HepG2 (cell line): ENCODE results near the gene MAPK8IP3. TPM values are rescaled to one million over a fixed set of nuclear protein-coding genes. Genes with fewer than 3 reads are reported as not detected.
A peak's percentile ranks its signal among the peaks of the same experiment; 100 is the strongest.

Experiments used
- CENPT ChIP-seq: sonication (generic); formaldehyde crosslinking; IDR thresholded peaks from 2 replicates; pipeline ENCODE4 v1.8.0; 2022; ENCODE audit warnings: low read depth, mild to moderate bottlenecking, moderate library complexity, missing genetic modification reagents
- FOXC1 ChIP-seq: sonication (generic); formaldehyde crosslinking; IDR thresholded peaks from 2 replicates; pipeline ENCODE4 v1.8.0; 2022; ENCODE audit warnings: mild to moderate bottlenecking, missing genetic modification reagents, borderline replicate concordance
- HNRNPLL ChIP-seq: fragments of 200-400 bp; formaldehyde crosslinking; IDR thresholded peaks from 2 replicates; pipeline ENCODE4 v1.6.1; 2017; ENCODE audit warnings: mild to moderate bottlenecking, low read depth, low read length; ENCODE audit not compliant: poor library complexity, severe bottlenecking
- IRF2 ChIP-seq: IDR thresholded peaks from 2 replicates; pipeline ENCODE4 v1.6.1; 2018; ENCODE audit warnings: missing genetic modification reagents, missing compliant biosample characterization
- LCORL ChIP-seq, 2 experiments: fragments of 450-650 bp in 1 of 2; sonication (generic) in 1 of 2; formaldehyde crosslinking in 1 of 2; IDR thresholded peaks; 2 replicates each; pipeline versions ENCODE4 v1.5.0 to v1.6.1; 2017 to 2020; ENCODE audit warnings: antibody characterized with exemption in 1 of 2, missing genetic modification reagents in 1 of 2
- SPEN ChIP-seq: sonication (generic); formaldehyde crosslinking; IDR thresholded peaks from 2 replicates; pipeline ENCODE4 v1.5.1; 2020; ENCODE audit warnings: low read depth, mild to moderate bottlenecking, missing genetic modification reagents
- ZBTB20 ChIP-seq: sonication (generic); formaldehyde crosslinking; IDR thresholded peaks from 2 replicates; pipeline ENCODE4 v1.8.1; 2023; ENCODE audit warnings: missing genetic modification reagents, low read depth, mild to moderate bottlenecking, borderline replicate concordance
- ZBTB8A ChIP-seq: sonication (generic); formaldehyde crosslinking; IDR thresholded peaks from 2 replicates; pipeline ENCODE4 v1.4.0; 2020; ENCODE audit warnings: mild to moderate bottlenecking, low read depth, missing genetic modification reagents, borderline replicate concordance
- ZFP36L2 ChIP-seq: sonication (generic); formaldehyde crosslinking; IDR thresholded peaks from 2 replicates; pipeline ENCODE4 v1.4.0; 2020; ENCODE audit warnings: missing genetic modification reagents
- ZFP37 ChIP-seq: sonication (generic); formaldehyde crosslinking; IDR thresholded peaks from 2 replicates; pipeline ENCODE4 v1.4.0; 2020; ENCODE audit warnings: missing genetic modification reagents, borderline replicate concordance
- ZMYM2 ChIP-seq: sonication (generic); formaldehyde crosslinking; IDR thresholded peaks from 2 replicates; pipeline ENCODE4 v1.8.0; 2022; ENCODE audit warnings: mild to moderate bottlenecking, missing genetic modification reagents
- ZNF235 ChIP-seq: sonication (generic); formaldehyde crosslinking; IDR thresholded peaks from 2 replicates; pipeline ENCODE4 v1.8.1; 2023; ENCODE audit warnings: mild to moderate bottlenecking, missing genetic modification reagents, borderline replicate concordance
- ZNF263 ChIP-seq: sonication (generic); formaldehyde crosslinking; IDR thresholded peaks from 2 replicates; pipeline ENCODE4 v1.4.0; 2020; ENCODE audit warnings: missing genetic modification reagents
- ZNF451 ChIP-seq: sonication (generic); formaldehyde crosslinking; IDR thresholded peaks from 2 replicates; pipeline ENCODE4 v1.5.0; 2020; ENCODE audit warnings: mild to moderate bottlenecking, missing genetic modification reagents
- ZSCAN22 ChIP-seq: sonication (generic); formaldehyde crosslinking; IDR thresholded peaks from 2 replicates; pipeline ENCODE4 v1.4.0; 2020; ENCODE audit warnings: mild to moderate bottlenecking, missing genetic modification reagents
- polyA plus RNA-seq, 8 experiments: library from polyadenylated mRNA; depleted of rRNA in 3 of 8; stranded (reverse) in 7 of 8; unstranded in 1 of 8; fragments of >200 nt; fragmentation: Illumina TruSeq in 4 of 8; extraction: Trizol in 4 of 8; gene quantifications; 2 replicates each; pipeline versions ENCODE4 v1.2.1 to v1.2.3, GENCODE V29; 2011 to 2016; ENCODE audit warnings: low read depth in 4 of 8, missing spikeins in 1 of 8, mixed read lengths in 1 of 8; ENCODE audit not compliant: insufficient read depth in 1 of 8
- total RNA-seq, 5 experiments: library from RNA; depleted of rRNA; stranded (reverse); fragments of >200 nt; fragmentation: Illumina TruSeq; extraction: Trizol; gene quantifications; 2 replicates each; pipeline ENCODE4 v1.2.3, GENCODE V29; 2016; ENCODE audit warnings: low read depth in 1 of 5
- TF ChIP-seq, protein P1 (sequence below): sonication (generic); formaldehyde crosslinking; IDR thresholded peaks from 2 replicates; pipeline ENCODE4 v1.4.0; 2020; ENCODE audit warnings: mild to moderate bottlenecking, missing genetic modification reagents
- TF ChIP-seq, protein P2 (sequence below): IDR thresholded peaks from 2 replicates; pipeline ENCODE4 v1.6.1; 2018; ENCODE audit warnings: missing genetic modification reagents, mild to moderate bottlenecking, missing compliant biosample characterization
- TF ChIP-seq, protein P3 (sequence below): IDR thresholded peaks from 2 replicates; pipeline ENCODE4 v1.6.1; 2016; ENCODE audit warnings: low read depth, borderline replicate concordance
- TF ChIP-seq, protein P4 (sequence below): sonication (generic); formaldehyde crosslinking; IDR thresholded peaks from 2 replicates; pipeline ENCODE4 v1.5.0; 2020; ENCODE audit warnings: mild to moderate bottlenecking, missing genetic modification reagents
- TF ChIP-seq, protein P5 (sequence below): sonication (generic); formaldehyde crosslinking; IDR thresholded peaks from 2 replicates; pipeline ENCODE4 v1.5.0; 2020; ENCODE audit warnings: mild to moderate bottlenecking, missing genetic modification reagents
- TF ChIP-seq, protein P6 (sequence below): sonication (generic); formaldehyde crosslinking; IDR thresholded peaks from 2 replicates; pipeline ENCODE4 v1.5.0; 2020; ENCODE audit warnings: missing genetic modification reagents, mild to moderate bottlenecking, borderline replicate concordance

The MAPK8IP3 gene
- total and polyA plus RNA-seq, 2 of the 13 experiments (the other 11 are each of a cell fraction or from before 2014, with no cell fraction given): 25.1 to 41.7 TPM

DNA sequence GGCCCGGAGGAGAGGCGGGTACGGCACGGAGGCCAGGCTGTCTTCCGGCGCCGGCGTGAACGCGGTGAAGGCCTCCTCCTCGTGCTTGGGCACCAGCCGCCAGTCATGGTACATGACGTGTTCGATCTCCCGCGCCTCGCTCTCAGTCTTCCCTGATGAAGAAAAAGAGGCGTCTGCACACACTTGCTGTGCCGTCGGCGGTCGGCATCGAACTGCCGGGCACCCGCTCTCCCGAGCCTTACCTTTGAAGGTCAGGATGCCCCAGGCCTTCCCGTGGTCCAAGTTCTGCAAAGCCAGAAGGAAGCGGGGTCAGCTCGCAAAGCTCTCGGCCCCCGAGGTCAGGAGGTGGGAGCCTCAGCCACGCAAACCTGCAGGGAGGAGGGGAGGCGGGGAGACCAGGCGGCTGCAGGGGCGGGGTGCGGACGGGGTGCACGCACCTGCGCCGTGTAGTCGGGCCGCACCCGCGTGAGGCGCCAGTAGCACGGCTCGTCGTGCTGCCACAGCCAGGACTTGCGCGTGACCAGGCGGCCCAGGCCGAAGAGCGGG is 66.4 kb downstream of the MAPK8IP3 start, which contains the start of gene EME2 (continued):
- TF ChIP-seq, protein P1, sequence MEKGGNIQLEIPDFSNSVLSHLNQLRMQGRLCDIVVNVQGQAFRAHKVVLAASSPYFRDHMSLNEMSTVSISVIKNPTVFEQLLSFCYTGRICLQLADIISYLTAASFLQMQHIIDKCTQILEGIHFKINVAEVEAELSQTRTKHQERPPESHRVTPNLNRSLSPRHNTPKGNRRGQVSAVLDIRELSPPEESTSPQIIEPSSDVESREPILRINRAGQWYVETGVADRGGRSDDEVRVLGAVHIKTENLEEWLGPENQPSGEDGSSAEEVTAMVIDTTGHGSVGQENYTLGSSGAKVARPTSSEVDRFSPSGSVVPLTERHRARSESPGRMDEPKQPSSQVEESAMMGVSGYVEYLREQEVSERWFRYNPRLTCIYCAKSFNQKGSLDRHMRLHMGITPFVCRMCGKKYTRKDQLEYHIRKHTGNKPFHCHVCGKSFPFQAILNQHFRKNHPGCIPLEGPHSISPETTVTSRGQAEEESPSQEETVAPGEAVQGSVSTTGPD (CRISPR knock-in tag): no peak
- TF ChIP-seq, protein P2, sequence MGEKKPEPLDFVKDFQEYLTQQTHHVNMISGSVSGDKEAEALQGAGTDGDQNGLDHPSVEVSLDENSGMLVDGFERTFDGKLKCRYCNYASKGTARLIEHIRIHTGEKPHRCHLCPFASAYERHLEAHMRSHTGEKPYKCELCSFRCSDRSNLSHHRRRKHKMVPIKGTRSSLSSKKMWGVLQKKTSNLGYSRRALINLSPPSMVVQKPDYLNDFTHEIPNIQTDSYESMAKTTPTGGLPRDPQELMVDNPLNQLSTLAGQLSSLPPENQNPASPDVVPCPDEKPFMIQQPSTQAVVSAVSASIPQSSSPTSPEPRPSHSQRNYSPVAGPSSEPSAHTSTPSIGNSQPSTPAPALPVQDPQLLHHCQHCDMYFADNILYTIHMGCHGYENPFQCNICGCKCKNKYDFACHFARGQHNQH: no peak
- TF ChIP-seq ZBTB20 (no peak), FOXC1 (CRISPR knock-in tag) (no peak), ZMYM2 (CRISPR knock-in tag) (no peak), HNRNPLL (peak; percentile 19), CENPT (CRISPR knock-in tag) (no peak), ZNF235 (no peak), ZFP36L2 (CRISPR knock-in tag) (no peak), IRF2 (CRISPR knock-in tag) (0 out of 2 replicates have a peak, but pooled peaks have one; percentile 11), ZNF263 (CRISPR knock-in tag) (no peak), ZSCAN22 (CRISPR knock-in tag) (no peak), ZFP37 (CRISPR knock-in tag) (no peak), ZBTB8A (CRISPR knock-in tag) (no peak), SPEN (CRISPR knock-in tag) (no peak), ZNF451 (CRISPR knock-in tag) (no peak), LCORL (IDR thresholded peaks at IDR 0.05) (no peak), LCORL (CRISPR knock-in tag; IDR thresholded peaks at IDR 0.05) (no peak)
- TF ChIP-seq, protein P3, sequence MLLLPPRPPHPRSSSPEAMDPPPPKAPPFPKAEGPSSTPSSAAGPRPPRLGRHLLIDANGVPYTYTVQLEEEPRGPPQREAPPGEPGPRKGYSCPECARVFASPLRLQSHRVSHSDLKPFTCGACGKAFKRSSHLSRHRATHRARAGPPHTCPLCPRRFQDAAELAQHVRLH (CRISPR knock-in tag): no peak
- TF ChIP-seq, protein P4, sequence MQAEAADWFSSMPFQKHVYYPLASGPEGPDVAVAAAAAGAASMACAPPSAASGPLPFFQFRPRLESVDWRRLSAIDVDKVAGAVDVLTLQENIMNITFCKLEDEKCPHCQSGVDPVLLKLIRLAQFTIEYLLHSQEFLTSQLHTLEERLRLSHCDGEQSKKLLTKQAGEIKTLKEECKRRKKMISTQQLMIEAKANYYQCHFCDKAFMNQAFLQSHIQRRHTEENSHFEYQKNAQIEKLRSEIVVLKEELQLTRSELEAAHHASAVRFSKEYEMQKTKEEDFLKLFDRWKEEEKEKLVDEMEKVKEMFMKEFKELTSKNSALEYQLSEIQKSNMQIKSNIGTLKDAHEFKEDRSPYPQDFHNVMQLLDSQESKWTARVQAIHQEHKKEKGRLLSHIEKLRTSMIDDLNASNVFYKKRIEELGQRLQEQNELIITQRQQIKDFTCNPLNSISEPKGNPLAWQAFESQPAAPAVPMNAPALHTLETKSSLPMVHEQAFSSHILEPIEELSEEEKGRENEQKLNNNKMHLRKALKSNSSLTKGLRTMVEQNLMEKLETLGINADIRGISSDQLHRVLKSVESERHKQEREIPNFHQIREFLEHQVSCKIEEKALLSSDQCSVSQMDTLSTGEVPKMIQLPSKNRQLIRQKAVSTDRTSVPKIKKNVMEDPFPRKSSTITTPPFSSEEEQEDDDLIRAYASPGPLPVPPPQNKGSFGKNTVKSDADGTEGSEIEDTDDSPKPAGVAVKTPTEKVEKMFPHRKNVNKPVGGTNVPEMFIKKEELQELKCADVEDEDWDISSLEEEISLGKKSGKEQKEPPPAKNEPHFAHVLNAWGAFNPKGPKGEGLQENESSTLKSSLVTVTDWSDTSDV (CRISPR knock-in tag): no peak
- TF ChIP-seq, protein P5, sequence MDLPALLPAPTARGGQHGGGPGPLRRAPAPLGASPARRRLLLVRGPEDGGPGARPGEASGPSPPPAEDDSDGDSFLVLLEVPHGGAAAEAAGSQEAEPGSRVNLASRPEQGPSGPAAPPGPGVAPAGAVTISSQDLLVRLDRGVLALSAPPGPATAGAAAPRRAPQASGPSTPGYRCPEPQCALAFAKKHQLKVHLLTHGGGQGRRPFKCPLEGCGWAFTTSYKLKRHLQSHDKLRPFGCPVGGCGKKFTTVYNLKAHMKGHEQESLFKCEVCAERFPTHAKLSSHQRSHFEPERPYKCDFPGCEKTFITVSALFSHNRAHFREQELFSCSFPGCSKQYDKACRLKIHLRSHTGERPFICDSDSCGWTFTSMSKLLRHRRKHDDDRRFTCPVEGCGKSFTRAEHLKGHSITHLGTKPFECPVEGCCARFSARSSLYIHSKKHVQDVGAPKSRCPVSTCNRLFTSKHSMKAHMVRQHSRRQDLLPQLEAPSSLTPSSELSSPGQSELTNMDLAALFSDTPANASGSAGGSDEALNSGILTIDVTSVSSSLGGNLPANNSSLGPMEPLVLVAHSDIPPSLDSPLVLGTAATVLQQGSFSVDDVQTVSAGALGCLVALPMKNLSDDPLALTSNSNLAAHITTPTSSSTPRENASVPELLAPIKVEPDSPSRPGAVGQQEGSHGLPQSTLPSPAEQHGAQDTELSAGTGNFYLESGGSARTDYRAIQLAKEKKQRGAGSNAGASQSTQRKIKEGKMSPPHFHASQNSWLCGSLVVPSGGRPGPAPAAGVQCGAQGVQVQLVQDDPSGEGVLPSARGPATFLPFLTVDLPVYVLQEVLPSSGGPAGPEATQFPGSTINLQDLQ (CRISPR knock-in tag): no peak
- TF ChIP-seq, protein P6, sequence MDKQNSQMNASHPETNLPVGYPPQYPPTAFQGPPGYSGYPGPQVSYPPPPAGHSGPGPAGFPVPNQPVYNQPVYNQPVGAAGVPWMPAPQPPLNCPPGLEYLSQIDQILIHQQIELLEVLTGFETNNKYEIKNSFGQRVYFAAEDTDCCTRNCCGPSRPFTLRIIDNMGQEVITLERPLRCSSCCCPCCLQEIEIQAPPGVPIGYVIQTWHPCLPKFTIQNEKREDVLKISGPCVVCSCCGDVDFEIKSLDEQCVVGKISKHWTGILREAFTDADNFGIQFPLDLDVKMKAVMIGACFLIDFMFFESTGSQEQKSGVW (CRISPR knock-in tag): no peak
